GM10266 (cell line): ENCODE results near the gene NLGN2.
A peak's percentile ranks its signal among the peaks of the same experiment; 100 is the strongest.

Experiments
- DNase-seq: peaks from one replicate; pipeline ENCODE4 v3.0.0; 2012; ENCODE audit errors: extremely low spot score
- CTCF ChIP-seq: IDR thresholded peaks from 2 replicates; pipeline ENCODE4 v1.5.1; 2012; ENCODE audit warnings: mild to moderate bottlenecking, low read depth; ENCODE audit not compliant: control insufficient read depth, insufficient read depth; ENCODE audit errors: missing control alignments

Gene NLGN2

GRCh38 chr17:7438656-7439460 is 31.2 kb downstream of the NLGN2 start:
- no peak for TF ChIP-seq CTCF
- DNase-seq = no peak

- no peak for DNase-seq
- TF ChIP-seq CTCF = no peak
These were observed 31.9 kb downstream of the NLGN2 start, which contains the start of gene FGF11 for GRCh38 chr17:7439462-7440112. FGF11 (plus strand) TSS chr17:7439512; CDS start chr17:7439621, 109 bp downstream.

GRCh38 chr17:7440113-7440833 is 32.6 kb downstream of the NLGN2 start:
- no peak for TF ChIP-seq CTCF
- DNase-seq = peak; percentile 85

- peak; percentile 80 for DNase-seq
- TF ChIP-seq CTCF = no peak
These were observed 33.2 kb downstream of the NLGN2 start for GRCh38 chr17:7440834-7441195.

GRCh38 chr17:7441266-7441665 is 33.6 kb downstream of the NLGN2 start:
- DNase-seq = no peak
- TF ChIP-seq CTCF = no peak

- no peak for TF ChIP-seq CTCF
- DNase-seq = no peak
These were observed 34.5 kb downstream of the NLGN2 start for GRCh38 chr17:7442142-7442541.
